Epithelial cell of prostate (primary cell): ENCODE measurements around the gene MRPL42.
"Not testable (repeated sequence)": the region's sequence is repeated elsewhere in the genome, so short reads cannot be mapped to it uniquely, and the experiment has no call there.

Source experiments
- DNase-seq: peaks from one replicate; pipeline ENCODE4 v3.0.0-alpha.2; 2011; ENCODE audit warnings: low read depth, low spot score
- H3K27ac ChIP-seq: fragments of 450-650 bp; 2 replicates; pipeline ENCODE4 v1.5.1; 2017; ENCODE audit warnings: mild to moderate bottlenecking

The MRPL42 gene

DNA sequence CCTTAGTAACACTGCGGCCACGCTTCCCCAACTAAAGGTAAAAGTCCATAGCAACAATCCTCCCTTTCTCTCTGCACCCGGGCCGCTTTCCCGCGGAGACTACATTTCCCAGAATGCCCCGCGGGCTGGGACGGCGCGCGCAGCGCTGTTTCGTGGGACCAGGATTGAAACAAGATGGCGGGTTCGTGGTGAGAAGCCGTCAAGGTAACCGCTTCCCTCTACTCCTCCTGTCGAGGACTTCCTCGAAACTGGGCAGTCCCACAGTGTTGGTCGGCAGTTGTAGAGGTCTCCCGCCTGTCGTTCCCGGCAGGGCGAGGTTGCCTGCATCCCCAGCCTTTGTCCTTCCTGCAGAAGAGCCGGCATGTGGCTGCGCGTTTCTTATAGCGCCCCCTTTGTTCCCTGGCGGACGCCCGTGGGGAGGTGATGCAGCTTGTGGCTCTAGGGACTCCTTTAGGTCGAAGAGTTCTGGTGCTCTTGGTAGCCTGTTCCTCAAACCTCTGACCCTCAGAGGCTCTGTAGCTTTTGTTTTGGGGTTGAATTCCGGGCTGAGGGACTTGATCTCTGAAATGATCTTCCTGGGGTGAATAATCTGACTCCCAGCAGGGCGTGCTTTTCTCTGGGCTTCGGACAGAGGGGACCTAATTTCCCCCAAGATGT lies at the start of gene MRPL42:
Gene MRPL42, plus strand, starts transcription at position 164 of the 657 bp plus-strand sequence. CDS start 1,772 bp downstream, outside the sequence.
- H3K27ac ChIP-seq = peak within 1 kb of the TSS; percentile 73
- peak; percentile 41 for DNase-seq

GRCh38 chr12:93417967-93418480 lies 49.3 kb upstream of the MRPL42 start:
- no peak for DNase-seq
- no peak overlapping the region for H3K27ac ChIP-seq

GRCh38 chr12:93419388-93420034 lies 47.8 kb upstream of the MRPL42 start:
- H3K27ac ChIP-seq = no peak overlapping the region
- no peak for DNase-seq

DNA sequence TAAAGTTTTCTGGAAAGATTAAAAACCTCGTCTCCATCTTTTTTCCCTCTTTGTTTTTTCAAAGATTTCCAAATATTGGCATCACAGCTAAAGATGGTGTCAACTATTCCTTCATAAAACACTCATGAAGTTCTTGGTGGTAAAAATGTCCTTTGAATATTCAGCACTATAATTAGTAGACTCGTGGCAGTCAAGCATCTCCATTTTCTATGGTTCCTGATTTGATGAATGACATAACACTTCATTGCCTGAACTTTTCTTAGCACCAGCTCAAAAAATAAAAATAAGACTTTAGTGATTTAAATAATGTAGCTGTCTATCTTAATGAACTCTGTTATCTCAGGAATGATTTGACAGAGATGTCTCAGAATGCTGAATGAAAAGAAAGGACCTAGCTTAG lies 45.3 kb upstream of the MRPL42 start:
- no peak for DNase-seq
- H3K27ac ChIP-seq = no peak overlapping the region

DNA sequence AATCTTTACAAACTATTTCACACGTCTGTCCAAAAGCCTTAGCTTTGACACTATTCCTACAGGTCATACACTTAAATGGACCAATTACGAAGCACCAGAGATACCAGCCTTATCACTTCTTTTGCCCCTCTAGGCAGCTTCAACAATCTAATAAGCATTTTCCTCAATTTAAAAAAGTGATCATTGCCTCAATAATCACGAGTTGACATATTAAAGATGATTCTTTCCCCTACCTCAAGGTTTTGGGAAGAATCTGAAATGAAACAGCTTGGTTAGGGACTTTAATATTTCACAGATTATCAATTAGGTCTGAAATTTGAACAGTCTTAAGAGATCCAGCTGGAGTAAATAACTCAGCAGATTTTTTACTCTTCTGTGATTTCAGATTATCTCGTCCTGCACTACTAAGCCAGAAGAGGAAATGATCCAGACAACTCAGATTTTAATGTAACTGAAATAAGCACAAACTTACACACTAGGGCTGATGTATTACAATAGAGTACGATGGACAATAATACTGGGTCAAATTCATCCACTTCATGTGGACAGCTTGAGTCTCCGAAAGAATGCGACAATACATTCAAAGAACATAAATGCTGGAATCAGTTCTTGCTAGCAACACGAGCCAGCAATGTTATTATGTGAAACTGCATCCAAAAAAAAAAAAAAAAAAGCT lies 41.4 kb upstream of the MRPL42 start:
- H3K27ac ChIP-seq = no peak overlapping the region
- DNase-seq = no peak

GRCh38 chr12:93426412-93426805 lies 40.9 kb upstream of the MRPL42 start:
- DNase-seq = no peak
- no peak overlapping the region for H3K27ac ChIP-seq

GRCh38 chr12:93427779-93428564 lies 39.3 kb upstream of the MRPL42 start:
- H3K27ac ChIP-seq = peak overlapping the region; percentile 11
- no peak for DNase-seq

DNA sequence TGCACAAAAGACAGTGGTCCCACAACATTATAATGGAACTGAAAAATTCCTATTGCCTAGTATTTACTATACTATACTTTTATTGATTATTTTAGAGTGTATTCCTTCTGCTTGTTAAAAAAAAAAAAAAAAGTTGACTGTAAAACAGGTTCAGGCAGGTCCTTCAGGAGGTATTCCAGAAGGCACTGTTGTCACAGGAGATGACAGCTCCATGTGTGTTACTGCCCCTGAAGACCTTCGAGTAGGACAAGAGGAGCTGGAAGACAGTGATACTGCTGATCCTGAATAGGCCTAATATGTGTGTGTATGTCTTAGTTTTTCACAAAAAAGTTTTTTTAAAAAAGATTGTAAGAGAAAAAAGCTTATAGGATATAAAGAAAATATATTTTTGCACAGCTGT lies 37.9 kb upstream of the MRPL42 start:
- peak overlapping the region; percentile 18 for H3K27ac ChIP-seq
- no peak for DNase-seq

- H3K27ac ChIP-seq = peak overlapping the region; percentile 18
- no peak for DNase-seq
These were observed 37.5 kb upstream of the MRPL42 start for GRCh38 chr12:93429852-93430251.

DNA sequence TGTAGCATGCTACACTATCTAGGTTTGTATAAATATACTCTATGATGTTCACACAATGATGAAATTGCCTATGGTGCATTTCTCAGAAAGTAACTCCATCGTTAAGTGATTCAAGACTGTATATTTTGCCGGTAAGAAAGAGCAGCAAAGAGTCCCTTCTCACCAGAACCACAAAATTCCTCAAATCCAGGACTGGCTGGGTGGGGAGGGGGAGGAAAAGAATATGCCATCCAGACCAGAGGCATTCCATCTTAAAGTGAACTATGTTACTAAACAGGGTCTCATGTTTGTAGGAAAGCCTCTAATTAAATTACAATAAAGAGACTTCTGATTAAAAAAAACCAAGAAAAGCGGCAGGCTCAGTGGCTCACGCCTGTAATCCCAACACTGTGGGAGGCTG lies 37.0 kb upstream of the MRPL42 start:
- DNase-seq = no peak

DNA sequence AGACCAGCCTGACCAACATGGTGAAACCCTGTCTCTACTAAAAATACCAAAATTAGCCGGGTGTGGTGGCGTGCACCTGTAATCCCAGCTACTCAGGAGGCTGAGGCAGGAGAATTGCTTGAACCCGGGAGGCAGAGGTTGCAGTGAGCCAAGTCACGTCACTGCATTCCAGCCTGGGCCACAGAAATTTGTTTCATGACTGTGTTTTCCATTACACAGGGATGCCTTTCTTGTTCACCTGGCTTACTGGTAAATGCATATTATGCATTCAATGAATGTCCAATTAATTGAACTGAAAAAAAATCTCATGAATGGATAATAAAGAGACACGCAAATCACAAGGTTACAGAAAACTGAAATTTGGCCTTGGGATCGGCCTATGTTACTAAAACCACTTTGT lies 35.3 kb upstream of the MRPL42 start:
- not testable (repeated sequence) for H3K27ac ChIP-seq, DNase-seq

More for the DNA sequence above, 37.0 kb upstream of the MRPL42 start:
- H3K27ac ChIP-seq = peak overlapping the region; percentile 18

- no peak for DNase-seq
These were observed 33.0 kb upstream of the MRPL42 start for GRCh38 chr12:93434256-93434865.

GRCh38 chr12:93438266-93439050 lies 28.9 kb upstream of the MRPL42 start:
- no peak overlapping the region for H3K27ac ChIP-seq
- no peak for DNase-seq

More at GRCh38 chr12:93434256-93434865, 33.0 kb upstream of the MRPL42 start:
- H3K27ac ChIP-seq = no peak overlapping the region

DNA sequence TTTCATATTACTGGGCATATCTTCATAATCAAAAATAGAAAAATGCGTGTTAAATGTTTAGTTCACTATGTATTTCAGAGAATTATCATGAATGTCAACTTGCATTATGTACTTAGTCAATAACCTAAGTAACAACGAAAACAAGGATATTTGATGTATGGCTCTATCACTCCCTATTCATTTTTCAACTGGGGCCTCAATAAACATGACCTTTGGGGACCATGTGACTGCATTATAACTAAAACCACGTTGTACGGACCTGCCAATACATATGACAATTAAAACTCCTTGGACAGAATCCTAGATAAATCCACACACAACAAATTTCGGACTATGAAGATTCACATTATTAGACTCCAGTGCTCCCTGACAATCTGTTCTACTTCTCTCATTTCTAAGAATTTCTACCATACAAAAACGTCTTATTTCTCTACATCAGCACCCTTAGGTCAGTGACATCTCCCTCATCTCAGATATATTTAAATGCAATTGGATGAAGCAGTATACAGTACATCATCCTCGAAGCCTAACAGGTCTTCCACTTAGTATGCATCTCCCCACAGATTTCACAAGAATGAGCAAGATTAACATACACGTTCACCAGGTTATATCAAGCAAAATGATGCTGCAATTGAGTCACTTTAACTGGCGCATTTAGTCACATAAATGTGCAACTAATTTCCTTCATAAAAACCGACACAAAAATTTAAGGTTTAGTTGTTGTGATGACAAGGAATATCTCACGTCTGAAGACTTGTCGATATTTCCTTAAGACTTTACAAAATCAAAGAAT lies 27.1 kb upstream of the MRPL42 start:
- DNase-seq = no peak
- H3K27ac ChIP-seq = peak overlapping the region; percentile 92

DNA sequence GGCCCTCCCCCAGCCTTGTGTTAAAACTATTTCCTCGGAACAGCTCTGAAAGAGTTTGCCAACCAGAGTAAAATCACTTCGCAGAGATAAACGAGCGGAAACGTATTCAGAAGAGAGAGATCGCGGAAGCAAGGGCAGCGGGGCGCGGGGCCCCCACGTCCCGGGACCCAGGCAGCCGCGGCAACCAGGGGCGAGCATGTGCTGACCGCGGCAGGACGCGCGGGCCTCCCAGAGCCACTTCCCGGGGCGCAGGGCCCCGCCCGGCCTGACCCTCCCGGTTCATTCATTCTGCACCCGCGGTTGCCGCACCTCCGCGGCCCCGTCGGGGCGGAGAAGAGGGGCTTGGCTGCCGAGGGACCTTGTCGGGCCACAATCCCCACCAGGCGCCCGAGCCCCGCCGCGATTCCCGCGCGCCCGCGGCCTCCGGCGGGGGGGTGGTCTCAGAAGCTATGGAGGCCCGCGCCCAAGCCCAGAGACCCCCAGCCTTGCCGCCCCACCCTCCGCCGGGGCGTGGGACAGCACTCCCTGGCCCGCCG lies 26.2 kb upstream of the MRPL42 start:
- H3K27ac ChIP-seq = peak overlapping the region; percentile 92
- DNase-seq = no peak

DNA sequence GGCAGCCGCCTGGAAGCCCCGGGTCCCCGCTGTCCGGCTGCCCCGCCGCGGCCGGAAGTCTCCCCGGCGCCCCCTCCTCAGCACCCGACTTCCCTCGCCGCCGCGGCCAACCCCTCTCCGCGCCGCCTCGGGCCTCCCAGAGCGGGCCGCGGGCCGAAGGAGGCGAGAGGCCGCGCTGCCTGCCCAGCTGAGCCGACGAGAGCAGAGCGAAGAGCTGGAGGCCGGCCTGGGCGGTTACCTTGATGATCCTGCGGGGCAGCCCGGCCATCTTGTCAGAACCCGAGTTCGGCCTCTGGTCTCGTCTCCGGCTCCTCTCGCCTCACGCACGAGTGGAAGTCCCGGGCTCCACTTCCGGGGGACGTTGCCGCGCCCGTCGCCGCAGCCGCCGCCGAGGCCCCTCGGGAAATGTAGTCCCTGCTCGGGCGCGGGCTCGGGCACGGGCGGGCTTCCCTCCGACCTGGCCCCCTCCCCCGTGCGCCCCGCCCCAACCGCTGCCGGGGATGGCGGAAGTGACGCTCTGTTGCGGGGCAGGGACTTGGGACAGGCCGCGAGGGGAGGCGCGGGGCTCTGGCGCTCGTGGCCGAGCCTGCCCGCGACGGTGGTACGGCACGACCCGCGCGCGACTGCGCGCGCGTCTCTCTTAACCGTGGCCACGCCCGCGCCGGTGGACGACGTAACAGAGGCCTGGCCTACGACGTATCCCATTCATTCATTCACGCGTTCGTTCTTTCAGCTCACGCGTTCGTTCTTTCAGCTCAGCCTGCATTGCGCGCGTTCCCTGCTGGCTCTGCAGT lies 25.5 kb upstream of the MRPL42 start, which contains the start of gene UBE2N:
Gene UBE2N, minus strand, starts transcription at position 331 of the 794 bp plus-strand sequence. Its CDS starts 63 bp downstream, at position 268.
- H3K27ac ChIP-seq = peak within 1 kb of the TSS; percentile 92
- DNase-seq = peak; percentile 55
